ENCODE measurements around the gene TOP2B.

DNA sequence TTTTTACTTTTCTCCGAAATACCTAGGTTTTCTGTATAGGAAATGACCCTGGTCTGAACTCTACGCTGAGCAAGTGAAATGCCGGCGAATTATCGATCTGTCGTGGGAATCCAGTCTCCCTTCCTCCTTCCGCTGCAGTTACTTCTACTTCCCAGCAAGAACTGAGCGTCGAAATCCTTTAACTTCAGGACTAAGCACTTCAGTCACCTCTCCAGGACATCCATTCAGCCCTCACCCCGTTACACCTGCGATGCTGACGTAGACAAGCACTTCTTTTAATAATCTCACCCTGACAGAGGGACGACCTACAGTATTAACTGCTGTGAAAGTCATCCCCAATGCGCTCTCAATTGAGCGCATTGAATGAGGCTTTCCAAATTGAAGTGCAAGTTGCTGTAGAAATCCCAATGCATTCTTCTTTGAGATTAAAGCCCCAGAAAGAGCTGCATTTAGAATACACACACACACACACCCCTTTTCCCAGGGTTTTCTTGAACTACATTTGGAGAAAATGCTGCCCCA is 1.3 kb downstream of the TOP2B start:
- TF ChIP-seq, protein P1, sequence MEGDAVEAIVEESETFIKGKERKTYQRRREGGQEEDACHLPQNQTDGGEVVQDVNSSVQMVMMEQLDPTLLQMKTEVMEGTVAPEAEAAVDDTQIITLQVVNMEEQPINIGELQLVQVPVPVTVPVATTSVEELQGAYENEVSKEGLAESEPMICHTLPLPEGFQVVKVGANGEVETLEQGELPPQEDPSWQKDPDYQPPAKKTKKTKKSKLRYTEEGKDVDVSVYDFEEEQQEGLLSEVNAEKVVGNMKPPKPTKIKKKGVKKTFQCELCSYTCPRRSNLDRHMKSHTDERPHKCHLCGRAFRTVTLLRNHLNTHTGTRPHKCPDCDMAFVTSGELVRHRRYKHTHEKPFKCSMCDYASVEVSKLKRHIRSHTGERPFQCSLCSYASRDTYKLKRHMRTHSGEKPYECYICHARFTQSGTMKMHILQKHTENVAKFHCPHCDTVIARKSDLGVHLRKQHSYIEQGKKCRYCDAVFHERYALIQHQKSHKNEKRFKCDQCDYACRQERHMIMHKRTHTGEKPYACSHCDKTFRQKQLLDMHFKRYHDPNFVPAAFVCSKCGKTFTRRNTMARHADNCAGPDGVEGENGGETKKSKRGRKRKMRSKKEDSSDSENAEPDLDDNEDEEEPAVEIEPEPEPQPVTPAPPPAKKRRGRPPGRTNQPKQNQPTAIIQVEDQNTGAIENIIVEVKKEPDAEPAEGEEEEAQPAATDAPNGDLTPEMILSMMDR (conservative IDR thresholded peaks at IDR 0.05 in 1 of 2, IDR thresholded peaks at IDR 0.05 in 1 of 2; ENCODE audit: low read depth in 1 of 2, low read length in 2 of 2) = no peak
- no peak for TF ChIP-seq EZH2 (IDR thresholded peaks at IDR 0.05; ENCODE audit: low read length, missing control alignments)
